Panc1 (cell line): ENCODE measurements around the gene HYLS1.

Experiments used
- CTCF ChIP-seq: fragments of 450-650 bp; IDR thresholded peaks from 2 replicates; pipeline ENCODE4 v1.5.1; 2017; ENCODE audit warnings: mild to moderate bottlenecking
- POLR2AphosphoS5 ChIP-seq: IDR thresholded peaks from 2 replicates; pipeline ENCODE4 v1.6.1; 2012; ENCODE audit warnings: mild to moderate bottlenecking, low read depth, low read length, moderate library complexity

GRCh38 chr11:125874556-125875124 lies 12.8 kb upstream of the HYLS1 start:
- peak; percentile 86 for TF ChIP-seq CTCF
- TF ChIP-seq POLR2AphosphoS5: no peak
